Liver (tissue), 9 donors: ENCODE data around the gene PTCH2. TPM values are rescaled to one million over a fixed set of nuclear protein-coding genes. Genes with fewer than 3 reads are reported as not detected.

Experiments
- DNase-seq: peaks from one replicate; pipeline ENCODE4 v3.0.0-alpha.2; 2017; ENCODE audit warnings: low spot score
- H3K27ac ChIP-seq, 2 donors: one replicate each; pipeline ENCODE4 v1.7.0; 2013; ENCODE audit warnings: inconsistent platforms in 2 of 2, low read length in 2 of 2, control low read depth in 1 of 2, low read depth in 1 of 2, mild to moderate bottlenecking in 1 of 2
- H3K27me3 ChIP-seq, 4 donors: one replicate each; pipeline versions ENCODE4 v1.6.1 to v1.7.0; 2013; ENCODE audit warnings: low read length in 3 of 4, inconsistent platforms in 1 of 4, mild to moderate bottlenecking in 1 of 4, moderate library complexity in 1 of 4; ENCODE audit not compliant: control insufficient read depth in 4 of 4, insufficient read depth in 4 of 4
- H3K36me3 ChIP-seq, 4 donors: one replicate each; pipeline versions ENCODE4 v1.6.1 to v1.7.0; 2013; ENCODE audit warnings: low read length in 3 of 4, mild to moderate bottlenecking in 3 of 4, low read depth in 1 of 4, moderate library complexity in 1 of 4; ENCODE audit not compliant: control insufficient read depth in 4 of 4, insufficient read depth in 3 of 4
- H3K4me1 ChIP-seq, 4 donors: one replicate each; pipeline versions ENCODE4 v1.6.1 to v1.7.0; 2013; ENCODE audit warnings: low read length in 3 of 4, mild to moderate bottlenecking in 3 of 4, moderate library complexity in 1 of 4; ENCODE audit not compliant: control insufficient read depth in 4 of 4, insufficient read depth in 4 of 4
- H3K4me3 ChIP-seq, 3 donors: one replicate each; pipeline versions ENCODE4 v1.6.1 to v1.7.0; 2013; ENCODE audit warnings: low read length in 3 of 3, control low read depth in 1 of 3, low read depth in 1 of 3, mild to moderate bottlenecking in 1 of 3
- H3K9ac ChIP-seq, 2 donors: one replicate each; pipeline ENCODE4 v1.7.0; 2013; ENCODE audit warnings: low read length in 2 of 2, mild to moderate bottlenecking in 2 of 2, moderate library complexity in 2 of 2, control low read depth in 1 of 2, low read depth in 1 of 2
- H3K9me3 ChIP-seq, 4 donors: one replicate each; pipeline versions ENCODE4 v1.6.1 to v1.7.0; 2013; ENCODE audit warnings: low read length in 3 of 4; ENCODE audit not compliant: control insufficient read depth in 4 of 4
- ATF3 ChIP-seq: IDR thresholded peaks from 2 replicates; pipeline ENCODE4 v1.6.1; 2016; ENCODE audit warnings: antibody characterized with exemption
- EGR1 ChIP-seq, 2 donors: IDR thresholded peaks; 2 replicates each; pipeline ENCODE4 v1.6.1; 2016 to 2018; ENCODE audit warnings: antibody characterized with exemption in 2 of 2, low read depth in 2 of 2
- FOXA2 ChIP-seq: IDR thresholded peaks from 2 replicates; pipeline ENCODE4 v1.6.1; 2016; ENCODE audit warnings: antibody characterized with exemption
- GABPA ChIP-seq, 2 donors: IDR thresholded peaks in 1 of 2; conservative IDR thresholded peaks in 1 of 2; 2 replicates each; pipeline ENCODE4 v1.6.1; 2016; ENCODE audit warnings: antibody characterized with exemption in 2 of 2, mild to moderate bottlenecking in 1 of 2, moderate library complexity in 1 of 2
- HNF4A ChIP-seq, 2 donors: conservative IDR thresholded peaks; 2 replicates each; pipeline ENCODE4 v1.6.1; 2016; ENCODE audit warnings: antibody characterized with exemption in 2 of 2, mild to moderate bottlenecking in 2 of 2
- HNF4G ChIP-seq: IDR thresholded peaks from 2 replicates; pipeline ENCODE4 v1.6.1; 2016; ENCODE audit warnings: antibody characterized with exemption
- JUND ChIP-seq, 2 donors: IDR thresholded peaks; 2 replicates each; pipeline ENCODE4 v1.6.1; 2016; ENCODE audit warnings: antibody characterized with exemption in 2 of 2
- MAX ChIP-seq: IDR thresholded peaks from 2 replicates; pipeline ENCODE4 v1.6.1; 2016; ENCODE audit warnings: antibody characterized with exemption
- NR2F2 ChIP-seq: IDR thresholded peaks from 2 replicates; pipeline ENCODE4 v1.6.1; 2016; ENCODE audit warnings: antibody characterized with exemption
- RAD21 ChIP-seq, 2 donors: IDR thresholded peaks; 2 replicates each; pipeline ENCODE4 v1.6.1; 2016; ENCODE audit warnings: antibody characterized with exemption in 2 of 2, mild to moderate bottlenecking in 2 of 2
- REST ChIP-seq: IDR thresholded peaks from 2 replicates; pipeline ENCODE4 v1.6.1; 2016; ENCODE audit warnings: antibody characterized with exemption, mild to moderate bottlenecking
- RXRA ChIP-seq, 2 donors: IDR thresholded peaks; 2 replicates each; pipeline ENCODE4 v1.6.1; 2017 to 2018; ENCODE audit warnings: antibody characterized with exemption in 2 of 2, mild to moderate bottlenecking in 1 of 2
- SP1 ChIP-seq: IDR thresholded peaks from 2 replicates; pipeline ENCODE4 v1.6.1; 2018; ENCODE audit warnings: antibody characterized with exemption, mild to moderate bottlenecking
- YY1 ChIP-seq: IDR thresholded peaks from 2 replicates; pipeline ENCODE4 v1.6.1; 2016; ENCODE audit warnings: antibody characterized with exemption, mild to moderate bottlenecking
- WGBS: extraction: QIAGEN DNeasy Blood & Tissue Kit; methylation state at CpG from one replicate; pipeline ENCODE4 v1.1.7; 2013; 5-methylcytosine and 5-hydroxymethylcytosine counted together
- polyA plus RNA-seq, 2 donors: library from polyadenylated mRNA; stranded (reverse) in 1 of 2; unstranded in 1 of 2; fragments of 200-250 nt in 1 of 2; fragments of >200 nt in 1 of 2; fragmentation: Nextera tagmentation in 1 of 2; extraction: Ambion mirVana in 1 of 2; gene quantifications; one replicate each; pipeline versions ENCODE4 v1.2.1 to v1.2.3, GENCODE V29; 2013 to 2015
- total RNA-seq, 2 donors: library from RNA; depleted of rRNA; stranded (reverse); fragments of >200 nt; gene quantifications; one replicate each; pipeline ENCODE4 v1.2.3, GENCODE V29; 2014
- TF ChIP-seq, protein P1 (sequence below): fragments of 150-350 bp; IDR thresholded peaks from 2 replicates; pipeline ENCODE4 v1.5.1; 2017; ENCODE audit warnings: improper control_type of control experiment, low read depth, low read length; ENCODE audit not compliant: missing input control
- TF ChIP-seq, protein P2 (sequence below): IDR thresholded peaks from 2 replicates; pipeline ENCODE4 v1.6.1; 2016; ENCODE audit warnings: antibody characterized with exemption
- donor health status: healthy.
- donor health status: healthy.
- donor health status: healthy.
- donor health status: healthy.
- donor health status: healthy.

The PTCH2 gene
- total and polyA plus RNA-seq, 4 donors, result 0.14 to 0.24 (median 0.16) TPM

- Histone ChIP-seq H3K4me3 (no peak overlapping the region), H3K27ac (no peak overlapping the region), H3K9ac (no peak overlapping the region), H3K36me3 (peaks cover 0 to 14% (median 10%) of the 10 kb centered on the region in 4 donors), H3K9me3 (no peaks in the 10 kb centered on the region), H3K4me1 (no peaks in the 10 kb centered on the region), H3K27me3 (no peaks in the 10 kb centered on the region)
- TF ChIP-seq FOXA2, result no peak
- TF ChIP-seq MAX, result no peak
- no peak for TF ChIP-seq REST
- no peak for TF ChIP-seq RAD21 (IDR thresholded peaks at IDR 0.05)
- TF ChIP-seq ATF3, result no peak
- TF ChIP-seq YY1, result no peak
- TF ChIP-seq RXRA (IDR thresholded peaks at IDR 0.05), result no peak
- TF ChIP-seq HNF4G, result no peak
- TF ChIP-seq NR2F2, result no peak
- TF ChIP-seq GABPA (IDR thresholded peaks at IDR 0.05 in 1 of 2, conservative IDR thresholded peaks at IDR 0.05 in 1 of 2), result no peak
- TF ChIP-seq, protein P1, sequence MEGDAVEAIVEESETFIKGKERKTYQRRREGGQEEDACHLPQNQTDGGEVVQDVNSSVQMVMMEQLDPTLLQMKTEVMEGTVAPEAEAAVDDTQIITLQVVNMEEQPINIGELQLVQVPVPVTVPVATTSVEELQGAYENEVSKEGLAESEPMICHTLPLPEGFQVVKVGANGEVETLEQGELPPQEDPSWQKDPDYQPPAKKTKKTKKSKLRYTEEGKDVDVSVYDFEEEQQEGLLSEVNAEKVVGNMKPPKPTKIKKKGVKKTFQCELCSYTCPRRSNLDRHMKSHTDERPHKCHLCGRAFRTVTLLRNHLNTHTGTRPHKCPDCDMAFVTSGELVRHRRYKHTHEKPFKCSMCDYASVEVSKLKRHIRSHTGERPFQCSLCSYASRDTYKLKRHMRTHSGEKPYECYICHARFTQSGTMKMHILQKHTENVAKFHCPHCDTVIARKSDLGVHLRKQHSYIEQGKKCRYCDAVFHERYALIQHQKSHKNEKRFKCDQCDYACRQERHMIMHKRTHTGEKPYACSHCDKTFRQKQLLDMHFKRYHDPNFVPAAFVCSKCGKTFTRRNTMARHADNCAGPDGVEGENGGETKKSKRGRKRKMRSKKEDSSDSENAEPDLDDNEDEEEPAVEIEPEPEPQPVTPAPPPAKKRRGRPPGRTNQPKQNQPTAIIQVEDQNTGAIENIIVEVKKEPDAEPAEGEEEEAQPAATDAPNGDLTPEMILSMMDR, result no peak
- TF ChIP-seq HNF4A (conservative IDR thresholded peaks at IDR 0.05), result no peak
- TF ChIP-seq, protein P2, sequence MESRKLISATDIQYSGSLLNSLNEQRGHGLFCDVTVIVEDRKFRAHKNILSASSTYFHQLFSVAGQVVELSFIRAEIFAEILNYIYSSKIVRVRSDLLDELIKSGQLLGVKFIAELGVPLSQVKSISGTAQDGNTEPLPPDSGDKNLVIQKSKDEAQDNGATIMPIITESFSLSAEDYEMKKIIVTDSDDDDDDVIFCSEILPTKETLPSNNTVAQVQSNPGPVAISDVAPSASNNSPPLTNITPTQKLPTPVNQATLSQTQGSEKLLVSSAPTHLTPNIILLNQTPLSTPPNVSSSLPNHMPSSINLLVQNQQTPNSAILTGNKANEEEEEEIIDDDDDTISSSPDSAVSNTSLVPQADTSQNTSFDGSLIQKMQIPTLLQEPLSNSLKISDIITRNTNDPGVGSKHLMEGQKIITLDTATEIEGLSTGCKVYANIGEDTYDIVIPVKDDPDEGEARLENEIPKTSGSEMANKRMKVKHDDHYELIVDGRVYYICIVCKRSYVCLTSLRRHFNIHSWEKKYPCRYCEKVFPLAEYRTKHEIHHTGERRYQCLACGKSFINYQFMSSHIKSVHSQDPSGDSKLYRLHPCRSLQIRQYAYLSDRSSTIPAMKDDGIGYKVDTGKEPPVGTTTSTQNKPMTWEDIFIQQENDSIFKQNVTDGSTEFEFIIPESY, result no peak
- TF ChIP-seq EGR1 (IDR thresholded peaks at IDR 0.05; ENCODE audit: low read depth in 2 of 2), result no peak
- no peak for TF ChIP-seq JUND (IDR thresholded peaks at IDR 0.05)
- TF ChIP-seq SP1, result no peak
- no peak for DNase-seq
- WGBS, result 94% methylated on average over 5 of the region's 5 CpGs
Observed at GRCh38 chr1:44862829-44863401, 19.9 kb upstream of the PTCH2 start.
